Measurements from ENCODE around the gene ACAD9.

DNA sequence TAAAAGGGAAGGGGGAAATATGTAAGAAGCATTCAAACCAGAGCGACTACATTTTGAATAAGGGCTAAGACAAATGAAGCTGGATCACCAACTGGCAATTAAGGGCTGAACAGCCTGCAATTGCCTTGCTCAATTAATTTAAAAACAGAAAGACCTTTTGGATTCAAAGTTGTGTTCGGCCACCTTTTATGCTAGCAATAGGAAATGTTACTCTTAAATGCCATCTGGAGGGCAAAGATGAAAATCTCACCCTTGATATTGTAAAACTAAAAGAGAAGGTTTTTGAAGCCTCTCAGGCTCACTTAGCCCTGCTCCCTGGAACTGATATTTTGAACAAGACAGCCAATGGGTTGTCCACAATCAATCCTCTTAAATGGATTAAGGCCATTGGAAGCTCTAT is 44.2 kb downstream of the ACAD9 start:
- TF ChIP-seq CTCF (conservative IDR thresholded peaks at IDR 0.05): no peak
- no peak for TF ChIP-seq EZH2 (IDR thresholded peaks at IDR 0.05; ENCODE audit: low read depth)
